Neural cell (in vitro differentiated cells): ENCODE measurements around the gene GATB.

Experiments
- EP300 ChIP-seq: fragments of 450-650 bp; conservative IDR thresholded peaks from 2 replicates; pipeline ENCODE4 v1.6.1; 2014; ENCODE audit warnings: antibody characterized with exemption, mild to moderate bottlenecking, moderate library complexity; ENCODE audit not compliant: poor library complexity, severe bottlenecking
- EZH2 ChIP-seq: fragments of 200-600, 300-800 bp; shearing (Covaris generic), sonication (generic); IDR thresholded peaks from 2 replicates; pipeline ENCODE4 v1.6.1; 2014; ENCODE audit warnings: antibody characterized with exemption, low read length, borderline replicate concordance, mild to moderate bottlenecking; ENCODE audit not compliant: insufficient read depth, poor library complexity, severe bottlenecking
- POLR2AphosphoS5 ChIP-seq: IDR thresholded peaks from 2 replicates; pipeline ENCODE4 v1.6.1; 2012
- RAD21 ChIP-seq: fragments of 450-650 bp; conservative IDR thresholded peaks from 2 replicates; pipeline ENCODE4 v1.6.1; 2014; ENCODE audit warnings: antibody characterized with exemption, mild to moderate bottlenecking, moderate library complexity
- TF ChIP-seq, protein P1 (sequence below): fragments of 450-650 bp; IDR thresholded peaks from 2 replicates; pipeline ENCODE4 v1.5.1; 2014; ENCODE audit warnings: antibody characterized with exemption, mild to moderate bottlenecking, moderate library complexity; ENCODE audit not compliant: poor library complexity, severe bottlenecking
- TF ChIP-seq, protein P2 (sequence below): IDR thresholded peaks from 2 replicates; pipeline ENCODE4 v1.6.1; 2012; ENCODE audit warnings: borderline replicate concordance

DNA sequence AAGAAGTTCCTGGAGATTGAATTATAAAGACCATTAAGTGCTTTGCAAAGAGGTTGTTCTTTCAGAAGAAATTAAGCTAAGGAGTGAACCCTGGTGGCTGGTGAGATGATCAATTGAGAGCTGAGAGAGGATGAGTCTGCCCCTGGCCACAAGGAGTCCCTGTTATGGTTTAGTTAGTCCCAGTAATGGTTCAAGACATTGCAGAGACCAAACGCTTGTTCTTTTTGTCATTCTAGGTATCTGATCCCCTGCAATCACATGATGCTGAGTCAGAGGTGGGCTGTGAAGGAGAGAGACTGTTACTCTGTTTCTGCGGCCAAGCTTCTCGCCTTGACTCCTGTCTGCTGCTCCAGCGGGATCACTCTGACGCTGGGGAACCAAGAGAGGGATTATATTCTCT is 114.5 kb downstream of the GATB start:
- TF ChIP-seq RAD21 (no peak), EZH2 (no peak), POLR2AphosphoS5 (no peak), EP300 (no peak)
- TF ChIP-seq, protein P1, sequence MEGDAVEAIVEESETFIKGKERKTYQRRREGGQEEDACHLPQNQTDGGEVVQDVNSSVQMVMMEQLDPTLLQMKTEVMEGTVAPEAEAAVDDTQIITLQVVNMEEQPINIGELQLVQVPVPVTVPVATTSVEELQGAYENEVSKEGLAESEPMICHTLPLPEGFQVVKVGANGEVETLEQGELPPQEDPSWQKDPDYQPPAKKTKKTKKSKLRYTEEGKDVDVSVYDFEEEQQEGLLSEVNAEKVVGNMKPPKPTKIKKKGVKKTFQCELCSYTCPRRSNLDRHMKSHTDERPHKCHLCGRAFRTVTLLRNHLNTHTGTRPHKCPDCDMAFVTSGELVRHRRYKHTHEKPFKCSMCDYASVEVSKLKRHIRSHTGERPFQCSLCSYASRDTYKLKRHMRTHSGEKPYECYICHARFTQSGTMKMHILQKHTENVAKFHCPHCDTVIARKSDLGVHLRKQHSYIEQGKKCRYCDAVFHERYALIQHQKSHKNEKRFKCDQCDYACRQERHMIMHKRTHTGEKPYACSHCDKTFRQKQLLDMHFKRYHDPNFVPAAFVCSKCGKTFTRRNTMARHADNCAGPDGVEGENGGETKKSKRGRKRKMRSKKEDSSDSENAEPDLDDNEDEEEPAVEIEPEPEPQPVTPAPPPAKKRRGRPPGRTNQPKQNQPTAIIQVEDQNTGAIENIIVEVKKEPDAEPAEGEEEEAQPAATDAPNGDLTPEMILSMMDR = no peak
- TF ChIP-seq, protein P2, sequence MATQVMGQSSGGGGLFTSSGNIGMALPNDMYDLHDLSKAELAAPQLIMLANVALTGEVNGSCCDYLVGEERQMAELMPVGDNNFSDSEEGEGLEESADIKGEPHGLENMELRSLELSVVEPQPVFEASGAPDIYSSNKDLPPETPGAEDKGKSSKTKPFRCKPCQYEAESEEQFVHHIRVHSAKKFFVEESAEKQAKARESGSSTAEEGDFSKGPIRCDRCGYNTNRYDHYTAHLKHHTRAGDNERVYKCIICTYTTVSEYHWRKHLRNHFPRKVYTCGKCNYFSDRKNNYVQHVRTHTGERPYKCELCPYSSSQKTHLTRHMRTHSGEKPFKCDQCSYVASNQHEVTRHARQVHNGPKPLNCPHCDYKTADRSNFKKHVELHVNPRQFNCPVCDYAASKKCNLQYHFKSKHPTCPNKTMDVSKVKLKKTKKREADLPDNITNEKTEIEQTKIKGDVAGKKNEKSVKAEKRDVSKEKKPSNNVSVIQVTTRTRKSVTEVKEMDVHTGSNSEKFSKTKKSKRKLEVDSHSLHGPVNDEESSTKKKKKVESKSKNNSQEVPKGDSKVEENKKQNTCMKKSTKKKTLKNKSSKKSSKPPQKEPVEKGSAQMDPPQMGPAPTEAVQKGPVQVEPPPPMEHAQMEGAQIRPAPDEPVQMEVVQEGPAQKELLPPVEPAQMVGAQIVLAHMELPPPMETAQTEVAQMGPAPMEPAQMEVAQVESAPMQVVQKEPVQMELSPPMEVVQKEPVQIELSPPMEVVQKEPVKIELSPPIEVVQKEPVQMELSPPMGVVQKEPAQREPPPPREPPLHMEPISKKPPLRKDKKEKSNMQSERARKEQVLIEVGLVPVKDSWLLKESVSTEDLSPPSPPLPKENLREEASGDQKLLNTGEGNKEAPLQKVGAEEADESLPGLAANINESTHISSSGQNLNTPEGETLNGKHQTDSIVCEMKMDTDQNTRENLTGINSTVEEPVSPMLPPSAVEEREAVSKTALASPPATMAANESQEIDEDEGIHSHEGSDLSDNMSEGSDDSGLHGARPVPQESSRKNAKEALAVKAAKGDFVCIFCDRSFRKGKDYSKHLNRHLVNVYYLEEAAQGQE = no peak
